GM12891 (cell line): ENCODE measurements around the gene PRDM2.

ENCODE experiments used
- POLR2A ChIP-seq: IDR thresholded peaks from 2 replicates; pipeline ENCODE4 v1.6.1; 2011; ENCODE audit warnings: low read depth, low read length, control low read depth
- TAF1 ChIP-seq: IDR thresholded peaks from 2 replicates; pipeline ENCODE4 v1.6.1; 2011; ENCODE audit warnings: low read depth, low read length, control low read depth

DNA sequence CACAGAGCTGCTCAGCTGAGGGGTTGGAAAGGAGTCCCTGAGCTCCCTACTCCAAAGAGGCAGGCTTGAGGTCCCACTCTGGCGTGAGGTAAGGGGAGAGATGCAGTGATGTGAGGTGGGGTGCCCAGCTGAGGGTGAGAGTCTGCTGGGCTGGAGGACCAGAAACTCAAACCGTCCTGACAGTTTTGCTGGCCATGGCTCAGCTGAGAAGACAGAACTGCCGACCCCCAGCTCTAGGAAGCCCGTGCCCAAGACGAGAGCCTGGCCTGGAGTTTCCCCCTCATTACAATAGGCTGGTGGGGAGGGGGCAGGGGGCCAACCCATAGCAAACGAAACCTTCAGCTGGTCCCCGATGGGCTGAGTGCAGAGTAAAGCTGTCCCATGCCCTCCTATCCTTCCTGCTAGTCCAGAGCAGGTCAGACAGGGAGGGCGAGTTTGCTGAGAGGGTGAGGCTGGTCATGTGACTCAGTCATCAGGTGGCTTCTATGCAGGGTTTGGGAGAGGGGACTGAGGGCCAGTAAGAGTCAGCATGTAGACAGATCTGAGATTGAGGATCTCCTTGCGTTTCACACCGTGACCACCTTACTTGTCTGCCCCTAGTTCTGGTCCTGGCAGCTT, 129.3 kb downstream of the PRDM2 start:
- TF ChIP-seq TAF1: no peak
- TF ChIP-seq POLR2A: no peak
